GM18517 (cell line): ENCODE measurements around the gene SIK3.
"Not testable (repeated sequence)": the region's sequence is repeated elsewhere in the genome, so short reads cannot be mapped to it uniquely, and the experiment has no call there.

Experiments
- ATAC-seq: cut with Tn5 transposase; IDR thresholded peaks from one replicate; pipeline ENCODE4 v1.9.1; 2021; ENCODE audit warnings: mild to moderate bottlenecking, moderate library complexity; ENCODE audit not compliant: unreplicated experiment

The SIK3 gene

DNA sequence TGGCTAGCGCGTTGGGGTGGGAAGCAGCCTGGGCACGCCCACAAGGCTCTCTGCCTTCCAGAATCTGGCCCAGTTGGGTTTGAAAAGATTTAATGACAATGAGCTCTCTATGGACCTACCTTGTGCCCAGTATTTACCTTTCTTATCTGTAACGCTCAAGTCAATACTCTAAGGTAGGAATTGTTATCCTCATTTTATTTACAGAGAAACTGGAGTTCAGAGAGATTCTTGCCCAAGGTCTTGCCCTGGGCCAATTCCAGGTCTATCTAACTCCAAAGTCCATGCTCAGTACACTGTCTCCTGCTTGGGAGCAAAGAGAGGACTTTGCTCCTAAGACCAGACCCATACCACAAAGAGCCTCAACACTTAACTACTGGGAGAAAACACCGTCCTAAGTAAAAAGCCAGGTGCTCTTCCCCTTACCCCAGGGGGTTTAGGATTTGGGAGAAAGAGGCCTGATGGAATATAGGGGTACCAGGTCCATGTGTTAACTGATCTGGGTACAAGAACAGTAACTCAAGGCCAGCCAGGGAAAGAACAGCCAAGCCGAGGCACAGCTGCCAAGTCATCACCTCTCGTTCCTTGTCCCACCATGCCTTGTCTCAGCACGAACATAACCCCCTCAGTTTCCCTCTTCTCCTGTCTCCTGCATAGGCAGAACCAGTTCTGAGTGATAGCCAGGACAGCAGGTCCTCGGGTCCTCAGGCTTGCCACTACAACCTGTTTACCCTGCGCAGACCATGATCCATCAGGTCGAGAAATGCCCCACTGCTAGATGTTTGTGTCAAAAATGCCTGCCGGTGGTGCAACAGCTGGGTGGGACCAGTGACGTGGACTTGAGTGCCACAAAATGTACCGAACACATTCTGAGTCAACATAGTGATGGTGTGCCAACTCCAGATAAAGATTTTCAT, 289.7 kb downstream of the SIK3 start:
- ATAC-seq, result no peak

GRCh38 chr11:116807601-116808261, 290.5 kb downstream of the SIK3 start:
- no peak for ATAC-seq

GRCh38 chr11:116804001-116804400, 294.2 kb downstream of the SIK3 start:
- no peak for ATAC-seq

DNA sequence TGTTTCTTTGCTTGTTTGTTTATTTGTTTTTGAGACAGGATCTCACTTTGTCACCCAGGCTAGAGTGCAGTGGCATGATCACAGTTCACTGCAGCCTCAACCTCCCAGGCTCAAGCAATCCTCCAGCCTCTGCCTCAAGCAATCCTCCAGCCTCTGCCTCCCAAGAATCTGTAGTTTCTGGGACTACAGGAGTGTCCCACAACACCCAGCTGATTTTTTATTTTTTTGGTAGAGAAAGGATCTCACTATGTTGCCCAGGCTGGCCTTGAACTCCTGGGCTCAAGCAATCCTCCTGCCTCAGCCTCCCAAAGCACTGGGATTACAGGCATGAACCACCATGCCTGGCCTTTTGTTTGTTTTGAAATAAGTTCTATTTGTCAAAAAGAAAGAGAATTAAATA, 296.6 kb downstream of the SIK3 start:
- ATAC-seq, result not testable (repeated sequence)

DNA sequence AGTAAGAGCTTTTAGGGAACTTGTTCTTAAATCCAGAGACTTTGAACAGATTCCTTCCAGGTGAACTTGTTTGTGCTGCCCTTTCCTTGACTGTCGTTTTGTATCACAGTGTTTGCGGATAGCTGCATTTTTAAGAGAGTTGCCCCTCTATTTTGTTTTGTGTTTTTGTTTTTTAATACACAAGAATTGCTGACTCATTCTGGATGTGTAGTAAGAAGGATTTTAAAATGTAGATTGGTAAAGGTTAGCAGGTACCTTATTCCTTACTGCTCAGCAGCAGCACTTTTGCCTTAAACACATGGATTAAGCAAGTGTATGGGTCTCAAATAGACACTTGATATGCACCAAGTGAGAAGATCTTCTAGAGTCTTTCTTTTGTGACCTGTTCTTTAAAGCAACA, 297.6 kb downstream of the SIK3 start:
- no peak for ATAC-seq

- ATAC-seq, result no peak
Observed at GRCh38 chr11:116798368-116798767, 299.9 kb downstream of the SIK3 start.

- no peak for ATAC-seq
Observed at GRCh38 chr11:116797816-116798215, 300.4 kb downstream of the SIK3 start.

- no peak for ATAC-seq
Observed at GRCh38 chr11:116796548-116796947, 301.7 kb downstream of the SIK3 start.

GRCh38 chr11:116794851-116795250, 303.4 kb downstream of the SIK3 start:
- ATAC-seq, result no peak

DNA sequence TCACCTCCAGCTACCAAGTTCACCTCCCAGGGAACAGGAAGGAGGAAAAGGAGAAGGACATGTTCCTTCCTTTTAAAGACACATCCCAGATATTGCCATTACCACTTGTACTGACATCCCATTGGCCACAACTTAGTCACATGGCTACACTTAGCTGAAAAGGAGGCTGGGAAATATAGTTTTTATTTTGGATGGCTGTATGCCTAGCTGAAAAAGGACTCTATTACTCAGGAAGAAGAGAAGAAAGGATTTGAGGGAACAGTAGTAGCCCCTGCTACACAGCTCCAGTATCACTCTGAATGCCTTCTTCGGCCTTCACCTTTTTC, 304.5 kb downstream of the SIK3 start:
- no peak for ATAC-seq
